Measurements from ENCODE around the gene AVPR1B.
A peak's percentile ranks its signal among the peaks of the same experiment; 100 is the strongest.

GRCh38 chr1:206106328-206107167 is 10.6 kb downstream of the AVPR1B start:
- TF ChIP-seq CTCF (IDR thresholded peaks at IDR 0.05) (peak; percentile 73 to 83 (median 81)), POLR2A (IDR thresholded peaks at IDR 0.05) (no peak)

Measured in Peyer's patch (tissue), 4 donors.